Keratinocyte (primary cell): Measurements from ENCODE around the gene VPS9D1. TPM values are rescaled to one million over a fixed set of nuclear protein-coding genes. Genes with fewer than 3 reads are reported as not detected.

Source experiments
- DNase-seq: peaks from one replicate; pipeline ENCODE4 v3.0.0-alpha.2; 2011; ENCODE audit warnings: low read depth, missing footprints, low spot score
- FAIRE-seq: peaks from 2 replicates; lab custom pipeline; 2011; peaks lifted over from hg19 to GRCh38; lab: Jason Lieb, UNC
- H2AFZ ChIP-seq: 2 replicates; pipeline ENCODE4 v1.6.0; 2012; ENCODE audit warnings: low read length, control low read depth, inconsistent platforms; ENCODE audit not compliant: control insufficient read depth
- H3K27ac ChIP-seq: 2 replicates; pipeline ENCODE4 v1.5.1; 2011; ENCODE audit warnings: low read length; ENCODE audit not compliant: control insufficient read depth, insufficient read depth
- H3K27me3 ChIP-seq: 3 replicates; pipeline ENCODE4 v1.6.0; 2011; ENCODE audit warnings: low read length; ENCODE audit not compliant: control insufficient read depth, insufficient read depth; ENCODE audit errors: extremely low read depth
- H3K36me3 ChIP-seq, 2 experiments: 2 replicates in 1 of 2; 3 replicates in 1 of 2; pipeline ENCODE4 v1.5.1; 2011; ENCODE audit warnings: low read length in 2 of 2, mild to moderate bottlenecking in 1 of 2; ENCODE audit not compliant: control insufficient read depth in 2 of 2, insufficient read depth in 2 of 2; ENCODE audit errors: extremely low read depth in 1 of 2
- H3K4me1 ChIP-seq: 3 replicates; pipeline ENCODE4 v1.5.1; 2011; ENCODE audit warnings: low read length; ENCODE audit not compliant: control insufficient read depth, insufficient read depth; ENCODE audit errors: extremely low read depth
- H3K4me2 ChIP-seq: 3 replicates; pipeline ENCODE4 v1.6.0; 2011; ENCODE audit warnings: low read depth, low read length; ENCODE audit not compliant: control insufficient read depth, insufficient read depth; ENCODE audit errors: extremely low read depth
- H3K4me3 ChIP-seq, 3 experiments: fragments of 200-600 bp in 1 of 3; sonication (generic) in 1 of 3; 2 replicates in 2 of 3; 3 replicates in 1 of 3; pipeline ENCODE4 v1.5.1; 2011 to 2016; ENCODE audit warnings: low read length in 3 of 3, mild to moderate bottlenecking in 3 of 3, control low read depth in 2 of 3, inconsistent platforms in 1 of 3, low read depth in 1 of 3, mixed read lengths in 1 of 3, mixed run types in 1 of 3, moderate library complexity in 1 of 3; ENCODE audit not compliant: control insufficient read depth in 2 of 3, insufficient read depth in 2 of 3; ENCODE audit errors: extremely low read depth in 1 of 3
- H3K79me2 ChIP-seq: 2 replicates; pipeline ENCODE4 v1.6.0; 2012; ENCODE audit warnings: low read length; ENCODE audit not compliant: control insufficient read depth, insufficient read depth
- H3K9ac ChIP-seq: 3 replicates; pipeline ENCODE4 v1.6.0; 2011; ENCODE audit warnings: low read length; ENCODE audit not compliant: control insufficient read depth, insufficient read depth; ENCODE audit errors: extremely low read depth
- H3K9me1 ChIP-seq: 3 replicates; pipeline ENCODE4 v1.6.0; 2011; ENCODE audit warnings: low read length; ENCODE audit not compliant: control insufficient read depth, insufficient read depth; ENCODE audit errors: extremely low read depth
- H3K9me3 ChIP-seq: 2 replicates; pipeline ENCODE4 v1.5.1; 2012; ENCODE audit warnings: low read depth, low read length; ENCODE audit not compliant: control insufficient read depth
- H4K20me1 ChIP-seq: 3 replicates; pipeline ENCODE4 v1.6.0; 2011; ENCODE audit warnings: low read length; ENCODE audit not compliant: control insufficient read depth, insufficient read depth; ENCODE audit errors: extremely low read depth
- CTCF ChIP-seq, 3 experiments: IDR thresholded peaks in 1 of 3; conservative IDR thresholded peaks in 1 of 3; optimal IDR thresholded peaks in 1 of 3; 2 replicates in 2 of 3; 3 replicates in 1 of 3; pipeline versions ENCODE3 to v1.5.1; 2011; ENCODE audit warnings: low read length in 3 of 3, mild to moderate bottlenecking in 3 of 3, moderate library complexity in 2 of 3, control low read depth in 1 of 3, inconsistent platforms in 1 of 3; ENCODE audit not compliant: insufficient read depth in 2 of 3; ENCODE audit errors: extremely low read depth in 1 of 3
- EZH2 ChIP-seq: IDR thresholded peaks from one replicate; pipeline ENCODE4 v1.6.1; 2012; ENCODE audit warnings: inconsistent platforms, mild to moderate bottlenecking, low read length, moderate library complexity
- dilution Hi-C: fragments of 300-500 bp; cut with MboI; formaldehyde crosslinking; loops from one replicate; pipeline ENCODE4 v1.7.0; 2020; ENCODE audit warnings: low sequenced_read_pairs; ENCODE audit not compliant: extremely low pct_ligation_motif_present
- polyA plus RNA-seq, 5 experiments: library from polyadenylated mRNA; depleted of rRNA in 3 of 5; stranded (reverse) in 3 of 5; stranded (forward) in 1 of 5; unstranded in 1 of 5; fragments of >200 nt; gene quantifications; 1 replicate in 1 of 5; 2 replicates in 3 of 5; 3 replicates in 1 of 5; pipeline versions ENCODE4 v1.2.1 to v1.2.3, GENCODE V29; 2011 to 2012; ENCODE audit warnings: missing spikeins in 2 of 5, low read depth in 1 of 5, low replicate concordance in 1 of 5

Gene VPS9D1
- polyA plus RNA-seq, 1 donor (not counting 4 experiments of a cell fraction or from before 2014, with no cell fraction given): 1.6 TPM

- peak; percentile 46 for DNase-seq
- Histone ChIP-seq H3K4me3 (peak within 1 kb of the TSS; percentile 78 to 99 (median 96)), H3K4me2 (peak within 1 kb of the TSS; percentile 97), H3K4me1 (peaks cover 13% of the 10 kb centered on the region), H3K9me3 (no peaks in the 10 kb centered on the region), H3K79me2 (peaks cover 67% of the 10 kb centered on the region), H3K27me3 (no peaks in the 10 kb centered on the region), H3K27ac (peak within 1 kb of the TSS; percentile 70), H3K36me3 (peaks cover 14 to 33% of the 10 kb centered on the region in 2 experiments), H2AFZ (peak within 1 kb of the TSS; percentile 91), H3K9ac (peak within 1 kb of the TSS; percentile 91), H4K20me1 (peaks cover 3% of the 10 kb centered on the region), H3K9me1 (no peaks in the 10 kb centered on the region)
- FAIRE-seq: no peak
- dilution Hi-C loops: no loop called here
- no peak for TF ChIP-seq CTCF (optimal IDR thresholded peaks at IDR 0.05 in 1 of 3, IDR thresholded peaks at IDR 0.05 in 1 of 3, conservative IDR thresholded peaks at IDR 0.05 in 1 of 3; ENCODE audit: extremely low read depth in 1 of 3, insufficient read depth in 2 of 3, low read length in 3 of 3)
- TF ChIP-seq EZH2: no peak
Observed at GRCh38 chr16:89657442-89658220, 63.1 kb downstream of the VPS9D1 start, which contains the start of the genes CHMP1A and SPATA33. CHMP1A (minus strand) TSS chr16:89657708; CDS start chr16:89657588, 120 bp downstream. SPATA33 (plus strand) TSS chr16:89657836; CDS start chr16:89657912, 76 bp downstream.

Other genes starting within 250 kb of the VPS9D1 start
- gene ANKRD11, start 230.3 kb downstream of the VPS9D1 start, polyA plus RNA-seq: 23.8 to 48.1 TPM (median 30.1 TPM) in 3 replicates
- gene SPG7, start 212.5 kb downstream of the VPS9D1 start, polyA plus RNA-seq: 43.8 to 59.4 TPM (median 45.2 TPM) in 3 replicates
- 1,741 to 3,736 TPM (median 2,095 TPM) in 3 replicates for gene RPL13, start 160.2 kb downstream of the VPS9D1 start, polyA plus RNA-seq
- 6.2 to 12.4 TPM (median 9.1 TPM) in 3 replicates for gene CPNE7, start 145.1 kb downstream of the VPS9D1 start, polyA plus RNA-seq
- gene DPEP1, start 107.3 kb downstream of the VPS9D1 start, polyA plus RNA-seq: 0.09 to 0.13 TPM in 2 of 3 replicates, not detected in the other
- 64.1 to 91.7 TPM (median 87.0 TPM) in 3 replicates for gene CHMP1A, start 63.2 kb downstream of the VPS9D1 start, polyA plus RNA-seq
- gene SPATA33, start 63.1 kb downstream of the VPS9D1 start, polyA plus RNA-seq: 4.5 to 6.0 TPM (median 5.3 TPM) in 3 replicates
- gene CDK10, start 34.2 kb downstream of the VPS9D1 start, polyA plus RNA-seq: 30.6 to 40.1 TPM (median 37.0 TPM) in 3 replicates
- gene SPATA2L, start 19.2 kb downstream of the VPS9D1 start, polyA plus RNA-seq: 1.7 to 3.9 TPM (median 2.8 TPM) in 3 replicates
- 9.3 to 17.9 TPM (median 11.3 TPM) in 3 replicates for gene ZNF276, start 639 bp upstream of the VPS9D1 start, polyA plus RNA-seq
- gene FANCA, start 95.7 kb upstream of the VPS9D1 start, polyA plus RNA-seq: 4.0 to 15.6 TPM (median 11.3 TPM) in 3 replicates
- 1.1 to 1.7 TPM (median 1.3 TPM) in 3 replicates for gene SPIRE2, start 107.6 kb upstream of the VPS9D1 start, polyA plus RNA-seq
- 92.4 to 103 TPM (median 97.5 TPM) in 3 replicates for gene TCF25, start 152.7 kb upstream of the VPS9D1 start, polyA plus RNA-seq
- 1.1 to 1.9 TPM (median 1.1 TPM) in 3 replicates for gene MC1R, start 198.0 kb upstream of the VPS9D1 start, polyA plus RNA-seq
- 29.2 to 54.2 TPM (median 34.0 TPM) in 3 replicates for gene TUBB3, start 202.4 kb upstream of the VPS9D1 start, polyA plus RNA-seq
- 74.2 to 115 TPM (median 86.4 TPM) in 3 replicates for gene DEF8, start 227.9 kb upstream of the VPS9D1 start, polyA plus RNA-seq